SKM-1 (cell line): Measurements from ENCODE around the gene SEPTIN7.

ENCODE experiments used
- DNase-seq: peaks from one replicate; lab custom pipeline; 2025; ENCODE audit not compliant: unreplicated experiment; lab: John Stamatoyannopoulos, UW

The SEPTIN7 gene

DNA sequence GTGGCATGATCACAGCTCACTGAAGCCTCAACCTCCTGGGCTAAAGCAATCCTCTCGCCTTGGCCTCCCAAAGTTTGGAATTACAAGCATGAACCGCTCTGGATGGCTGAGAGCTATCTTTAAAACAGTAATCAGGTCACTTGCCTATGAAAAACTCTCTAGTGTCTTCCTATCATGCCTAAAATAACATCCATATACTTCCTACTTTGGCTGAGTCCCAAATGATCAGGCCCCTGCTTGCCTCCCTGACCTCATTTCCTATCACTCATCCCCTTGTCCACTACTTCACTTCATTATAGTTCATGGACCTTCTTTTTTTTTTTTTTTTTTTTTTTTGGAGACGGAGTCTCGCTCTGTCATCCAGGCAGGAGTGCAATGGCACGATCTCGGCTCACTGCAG is 28.0 kb downstream of the SEPTIN7 start:
- DNase-seq = no peak

DNA sequence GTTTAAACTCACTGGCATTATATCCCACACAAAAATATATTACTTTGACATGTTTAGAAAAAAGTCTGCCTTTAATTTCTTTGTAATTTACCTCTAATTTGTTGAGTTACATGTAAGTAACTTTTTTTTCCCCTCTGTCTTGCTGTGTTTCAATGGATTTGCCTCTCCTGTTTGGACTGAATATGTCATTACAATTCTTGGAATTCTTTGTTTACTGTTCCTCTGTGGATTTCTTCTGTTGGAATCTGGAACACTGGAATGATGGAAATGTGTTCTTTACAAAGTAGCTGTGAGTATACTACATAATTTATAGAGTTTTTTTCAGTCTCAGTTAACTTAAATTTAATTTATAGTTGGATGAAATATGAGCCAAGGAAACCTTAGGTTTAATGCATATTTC is 30.4 kb downstream of the SEPTIN7 start:
- no peak for DNase-seq

DNA sequence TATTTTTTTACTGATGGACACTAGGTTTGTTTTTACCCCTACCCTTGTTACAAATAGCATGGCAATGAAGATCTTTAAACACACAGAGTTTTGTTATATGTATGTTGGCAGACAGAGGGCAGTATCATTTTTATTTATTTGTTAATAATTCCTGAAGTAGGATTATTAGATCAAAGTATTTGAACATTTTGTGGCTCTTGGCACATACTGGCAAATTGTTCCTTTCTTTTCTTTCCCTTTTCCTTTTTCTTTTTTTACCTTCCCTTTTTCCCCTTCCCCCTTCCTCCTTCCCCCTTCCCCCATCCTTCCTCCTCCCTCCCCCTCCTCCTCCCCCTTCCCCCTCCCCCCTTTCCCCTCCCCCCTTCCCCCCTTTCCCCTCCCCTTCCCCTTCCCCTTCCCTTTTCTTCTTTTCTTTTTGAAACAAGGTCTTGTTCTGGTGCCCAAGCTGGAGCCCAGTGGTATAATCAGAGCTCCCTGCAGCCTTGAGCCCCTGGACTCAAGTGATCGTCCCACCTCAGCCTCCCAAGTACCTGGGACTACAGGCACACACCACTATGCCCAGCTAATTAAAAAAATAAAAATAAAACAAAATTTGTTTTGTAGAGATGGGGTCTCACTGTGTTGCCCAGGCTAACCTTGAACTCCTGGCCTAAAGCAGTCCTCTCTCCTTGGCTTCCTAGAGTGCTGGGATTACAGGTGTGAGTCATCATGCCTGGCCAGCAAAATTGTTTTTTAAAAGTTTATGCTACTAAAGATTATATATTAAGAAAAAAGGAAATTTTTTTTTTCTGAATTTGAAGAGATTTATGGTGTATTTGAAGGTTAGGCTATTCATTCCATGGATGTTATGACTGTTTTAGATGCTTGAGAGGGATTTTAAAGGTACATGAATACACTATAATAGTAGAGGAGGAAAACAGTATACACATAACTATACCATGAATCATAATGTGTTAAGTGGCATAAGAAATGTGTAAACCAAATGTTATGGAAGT is 39.3 kb downstream of the SEPTIN7 start:
- no peak for DNase-seq

DNA sequence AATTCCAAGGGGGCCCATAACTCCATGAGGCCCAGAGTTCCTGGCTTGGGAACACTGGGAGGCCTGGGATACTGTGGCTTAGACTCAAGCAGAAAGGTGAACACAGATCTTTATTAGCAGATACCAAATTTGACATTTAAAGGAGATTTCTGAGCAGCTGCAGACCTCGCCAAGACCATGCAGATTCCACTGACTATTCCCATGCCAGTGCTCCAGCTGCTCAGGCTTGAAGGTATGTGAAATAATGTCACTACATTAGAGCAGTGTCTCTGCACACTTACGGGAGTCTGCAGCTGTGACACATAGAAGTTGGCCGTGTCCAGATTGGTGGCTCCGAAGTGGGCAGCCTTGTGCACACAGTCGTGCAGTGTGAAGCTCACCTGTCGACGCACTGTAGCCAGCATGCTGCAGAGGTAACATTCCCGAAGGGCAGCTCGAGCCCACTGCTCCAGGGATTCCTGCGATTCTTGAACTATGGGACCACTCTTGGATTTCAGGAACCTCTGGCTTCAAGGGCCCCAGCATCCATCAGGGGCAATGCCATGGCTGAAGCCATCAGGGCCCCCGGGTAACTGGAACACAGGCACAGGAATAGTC is 46.1 kb downstream of the SEPTIN7 start:
- DNase-seq = no peak

DNA sequence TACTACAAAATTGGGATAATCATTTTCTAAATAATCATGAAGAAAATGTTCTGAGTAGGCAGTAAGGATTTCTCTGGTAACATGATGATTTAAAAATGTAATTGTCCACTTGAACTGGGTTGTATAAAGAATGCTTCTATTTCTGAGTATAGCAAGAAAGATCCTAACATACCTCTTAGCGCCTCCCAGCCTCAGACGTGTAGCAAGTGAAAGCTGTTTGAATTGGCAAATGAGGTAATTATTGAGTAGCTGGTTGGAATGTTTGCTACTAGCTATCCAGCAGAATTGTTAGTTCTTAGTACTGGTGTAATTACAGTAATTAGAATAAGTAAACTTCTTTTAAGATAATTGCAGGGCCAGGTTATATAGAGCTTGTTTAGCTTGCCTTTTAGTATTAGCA is 47.9 kb downstream of the SEPTIN7 start:
- no peak for DNase-seq

DNA sequence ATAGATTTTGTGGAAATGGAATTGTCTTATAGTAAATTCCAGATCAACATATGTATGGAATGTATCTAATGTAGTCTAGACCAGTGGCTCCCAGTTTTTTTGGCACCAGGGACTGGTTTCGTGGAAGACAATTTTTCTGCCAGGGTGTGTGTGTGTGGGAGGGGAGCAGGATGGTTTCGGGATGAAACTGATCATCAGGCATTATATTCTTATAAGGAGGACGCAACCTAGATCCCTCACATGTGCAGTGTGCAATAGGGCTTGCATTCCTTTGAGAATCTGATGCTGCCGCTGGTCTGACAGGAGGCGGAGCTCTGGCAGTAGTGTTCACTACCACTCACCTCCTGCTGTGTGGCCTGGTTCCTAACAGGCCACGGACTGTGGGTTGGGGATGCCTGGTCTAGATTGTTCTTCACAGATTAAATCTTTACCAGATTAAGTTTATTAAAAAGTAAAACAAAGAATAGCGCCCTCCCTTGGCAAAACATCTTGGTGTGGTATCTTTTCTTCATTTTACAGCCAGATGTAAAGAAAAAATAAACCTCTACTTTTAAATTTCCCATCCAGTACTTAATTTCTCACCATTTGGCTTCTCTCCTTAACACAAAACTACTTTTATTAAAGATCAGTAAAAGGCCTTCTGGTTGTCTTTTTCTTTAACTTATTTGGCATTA is 48.4 kb downstream of the SEPTIN7 start:
- DNase-seq = no peak

DNA sequence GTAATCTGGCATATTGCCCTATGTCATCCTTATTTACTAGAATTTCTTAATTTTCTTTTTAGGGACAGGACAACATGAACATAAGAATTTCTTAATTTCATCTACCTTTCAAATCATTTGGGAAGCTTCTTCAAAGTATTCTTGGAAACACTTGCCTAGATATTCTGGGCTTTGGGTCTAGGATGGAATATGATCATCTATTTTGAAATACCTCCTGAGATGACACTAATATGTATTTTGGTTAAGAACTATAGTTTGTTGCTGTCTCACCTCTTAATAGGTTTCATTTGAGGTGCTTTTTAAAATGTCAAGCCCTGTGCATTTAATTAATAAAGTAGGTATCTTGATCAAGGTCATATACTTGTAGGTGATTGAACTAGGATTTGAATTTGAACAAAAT is 49.1 kb downstream of the SEPTIN7 start:
- no peak for DNase-seq
